Fibroblast of villous mesenchyme (primary cell): ENCODE data around the gene ROBO3. TPM values are rescaled to one million over a fixed set of nuclear protein-coding genes. Genes with fewer than 3 reads are reported as not detected.

Experiments used
- DNase-seq: peaks from one replicate; pipeline ENCODE4 v3.0.0-alpha.2; 2010; ENCODE audit warnings: low read depth
- H3K4me3 ChIP-seq: 2 replicates; pipeline ENCODE4 v1.5.1; 2011; ENCODE audit warnings: low read depth, mild to moderate bottlenecking, low read length
- CTCF ChIP-seq: IDR thresholded peaks from 2 replicates; pipeline ENCODE4 v1.5.1; 2012; ENCODE audit warnings: low read depth, mild to moderate bottlenecking, low read length; ENCODE audit not compliant: insufficient read depth
- total RNA-seq: library from RNA; depleted of rRNA; stranded (reverse); fragments of >200 nt; gene quantifications from 2 replicates; pipeline ENCODE4 v1.2.3, GENCODE V29; 2012

The ROBO3 gene
- total RNA-seq, 1 donor, result 6.5 TPM

- no peak for DNase-seq
- no peak for TF ChIP-seq CTCF
- no peak overlapping the region for H3K4me3 ChIP-seq
Observed at GRCh38 chr11:124843616-124843910, 21.7 kb upstream of the ROBO3 start.

- TF ChIP-seq CTCF, result no peak
- DNase-seq, result no peak
- H3K4me3 ChIP-seq, result no peak overlapping the region
Observed at GRCh38 chr11:124844664-124845079, 20.6 kb upstream of the ROBO3 start.

- no peak for DNase-seq
- H3K4me3 ChIP-seq, result no peak overlapping the region
- TF ChIP-seq CTCF, result no peak
Observed at GRCh38 chr11:124846070-124846673, 19.1 kb upstream of the ROBO3 start.

GRCh38 chr11:124859171-124859570 is 6.1 kb upstream of the ROBO3 start:
- no peak overlapping the region for H3K4me3 ChIP-seq
- DNase-seq, result no peak
- TF ChIP-seq CTCF, result no peak

- DNase-seq, result no peak
Observed at GRCh38 chr11:124861670-124862069, 3.6 kb upstream of the ROBO3 start.

GRCh38 chr11:124863137-124863825 is 2.0 kb upstream of the ROBO3 start:
- no peak for TF ChIP-seq CTCF

More at GRCh38 chr11:124861670-124862069, 3.6 kb upstream of the ROBO3 start:
- TF ChIP-seq CTCF, result no peak
- no peak overlapping the region for H3K4me3 ChIP-seq

GRCh38 chr11:124863826-124864165 is 1.4 kb upstream of the ROBO3 start:
- no peak overlapping the region for H3K4me3 ChIP-seq
- no peak for TF ChIP-seq CTCF
- DNase-seq, result no peak

More at GRCh38 chr11:124863137-124863825, 2.0 kb upstream of the ROBO3 start:
- DNase-seq, result peak; percentile 45
- H3K4me3 ChIP-seq, result peak overlapping the region; percentile 29
